ENCODE measurements around the gene IGSF23.
"Not testable (repeated sequence)": the region's sequence is repeated elsewhere in the genome, so short reads cannot be mapped to it uniquely, and the experiment has no call there.

Gene IGSF23

GRCh38 chr19:44587963-44588770 lies 25.2 kb upstream of the IGSF23 start:
- DNase-seq (ENCODE audit: low read depth in 2 of 3, low spot score in 2 of 3) = peak in 1 of 3 experiments; percentile 23

GRCh38 chr19:44588771-44589112 lies 24.6 kb upstream of the IGSF23 start:
- no peak for DNase-seq (ENCODE audit: low read depth in 2 of 3, low spot score in 2 of 3)

- DNase-seq (ENCODE audit: low read depth in 2 of 3, low spot score in 2 of 3) = no peak
Observed at GRCh38 chr19:44590245-44591059, 22.9 kb upstream of the IGSF23 start.

- DNase-seq (ENCODE audit: low read depth in 2 of 3, low spot score in 2 of 3) = not testable (repeated sequence)
Observed at GRCh38 chr19:44591340-44591993, 21.9 kb upstream of the IGSF23 start.

- no peak for DNase-seq (ENCODE audit: low read depth in 2 of 3, low spot score in 2 of 3)
Observed at GRCh38 chr19:44592451-44592890, 20.9 kb upstream of the IGSF23 start.

- no peak for DNase-seq (ENCODE audit: low read depth in 2 of 3, low spot score in 2 of 3)
Observed at GRCh38 chr19:44593294-44593693, 20.1 kb upstream of the IGSF23 start.

- not testable (repeated sequence) for DNase-seq (ENCODE audit: low read depth in 2 of 3, low spot score in 2 of 3)
Observed at GRCh38 chr19:44593866-44594266, 19.5 kb upstream of the IGSF23 start.

GRCh38 chr19:44596428-44597130 lies 16.8 kb upstream of the IGSF23 start:
- DNase-seq (ENCODE audit: low read depth in 2 of 3, low spot score in 2 of 3) = no peak

GRCh38 chr19:44597131-44597491 lies 16.3 kb upstream of the IGSF23 start:
- no peak for DNase-seq (ENCODE audit: low read depth in 2 of 3, low spot score in 2 of 3)

- no peak for DNase-seq (ENCODE audit: low read depth in 2 of 3, low spot score in 2 of 3)
Observed at GRCh38 chr19:44598355-44598754, 15.0 kb upstream of the IGSF23 start.

- no peak for DNase-seq (ENCODE audit: low read depth in 2 of 3, low spot score in 2 of 3)
Observed at GRCh38 chr19:44598880-44599279, 14.5 kb upstream of the IGSF23 start.

GRCh38 chr19:44600466-44600865 lies 12.9 kb upstream of the IGSF23 start:
- DNase-seq (ENCODE audit: low read depth in 2 of 3, low spot score in 2 of 3) = no peak

- no peak for DNase-seq (ENCODE audit: low read depth in 2 of 3, low spot score in 2 of 3)
Observed at GRCh38 chr19:44602081-44602480, 11.3 kb upstream of the IGSF23 start.

GRCh38 chr19:44603201-44603945 lies 10.0 kb upstream of the IGSF23 start:
- DNase-seq (ENCODE audit: low read depth in 2 of 3, low spot score in 2 of 3) = no peak

GRCh38 chr19:44604241-44604640 lies 9.1 kb upstream of the IGSF23 start:
- DNase-seq (ENCODE audit: low read depth in 2 of 3, low spot score in 2 of 3) = no peak

GRCh38 chr19:44605547-44605946 lies 7.8 kb upstream of the IGSF23 start:
- no peak for DNase-seq (ENCODE audit: low read depth in 2 of 3, low spot score in 2 of 3)

- no peak for DNase-seq (ENCODE audit: low read depth in 2 of 3, low spot score in 2 of 3)
Observed at GRCh38 chr19:44607049-44607448, 6.3 kb upstream of the IGSF23 start.

- DNase-seq (ENCODE audit: low read depth in 2 of 3, low spot score in 2 of 3) = no peak
Observed at GRCh38 chr19:44607917-44608316, 5.4 kb upstream of the IGSF23 start.

- no peak for DNase-seq (ENCODE audit: low read depth in 2 of 3, low spot score in 2 of 3)
Observed at GRCh38 chr19:44608391-44608821, 5.0 kb upstream of the IGSF23 start.

GRCh38 chr19:44609219-44609618 lies 4.1 kb upstream of the IGSF23 start:
- DNase-seq (ENCODE audit: low read depth in 2 of 3, low spot score in 2 of 3) = no peak
